Loucy (cell line): ENCODE data around the gene COX7A2L.

Experiments
- H2AFZ ChIP-seq: fragments of 200-600 bp; sonication (generic); 2 replicates; pipeline ENCODE4 v1.6.0; 2016; ENCODE audit warnings: antibody characterized with exemption, mild to moderate bottlenecking, low read length, moderate library complexity
- H3F3A ChIP-seq: fragments of 200-600 bp; 2 replicates; pipeline ENCODE4 v1.6.0; 2016; ENCODE audit warnings: antibody characterized with exemption, low read depth, mild to moderate bottlenecking
- H3K27me3 ChIP-seq: fragments of 200-600 bp; sonication (generic); 2 replicates; pipeline ENCODE4 v1.6.1; 2014; ENCODE audit warnings: low read length, mild to moderate bottlenecking; ENCODE audit not compliant: insufficient read depth, poor library complexity, severe bottlenecking
- H3K36me3 ChIP-seq: fragments of 200-600 bp; sonication (generic); 2 replicates; pipeline ENCODE4 v1.6.1; 2016; ENCODE audit warnings: low read length; ENCODE audit not compliant: insufficient read depth
- H3K4me1 ChIP-seq: fragments of 200-600 bp; sonication (generic); 2 replicates; pipeline ENCODE4 v1.5.1; 2014; ENCODE audit warnings: low read length, mild to moderate bottlenecking; ENCODE audit not compliant: insufficient read depth, poor library complexity, severe bottlenecking
- H3K4me2 ChIP-seq: fragments of 200-600 bp; sonication (generic); 2 replicates; pipeline ENCODE4 v1.6.0; 2014; ENCODE audit warnings: antibody characterized with exemption, low read length, low read depth, mild to moderate bottlenecking; ENCODE audit not compliant: poor library complexity, severe bottlenecking
- H3K4me3 ChIP-seq: fragments of 200-600 bp; sonication (generic); 2 replicates; pipeline ENCODE4 v1.5.1; 2014; ENCODE audit warnings: low read length, mild to moderate bottlenecking, mixed read lengths; ENCODE audit not compliant: poor library complexity, severe bottlenecking
- H3K79me2 ChIP-seq: fragments of 200-600 bp; sonication (generic); 2 replicates; pipeline ENCODE4 v1.6.1; 2014; ENCODE audit warnings: low read length; ENCODE audit not compliant: insufficient read depth
- H3K9ac ChIP-seq: fragments of 200-600 bp; sonication (generic); 2 replicates; pipeline ENCODE4 v1.6.0; 2014; ENCODE audit warnings: mild to moderate bottlenecking, low read depth, low read length, moderate library complexity; ENCODE audit not compliant: poor library complexity, severe bottlenecking
- H3K9me2 ChIP-seq: fragments of 200-600 bp; sonication (generic); replicated peaks from 2 replicates; pipeline ENCODE4 v1.6.1; 2016; ENCODE audit warnings: low read depth, low read length, mixed read lengths
- H3K9me3 ChIP-seq: fragments of 200-600 bp; sonication (generic); 2 replicates; pipeline ENCODE4 v1.6.1; 2014; ENCODE audit warnings: mild to moderate bottlenecking, antibody characterized with exemption, low read length, low read depth; ENCODE audit not compliant: insufficient read depth
- H4K20me1 ChIP-seq: fragments of 200-600 bp; sonication (generic); 2 replicates; pipeline ENCODE4 v1.6.0; 2014; ENCODE audit warnings: antibody characterized with exemption, low read length, mild to moderate bottlenecking; ENCODE audit not compliant: insufficient read depth, poor library complexity, severe bottlenecking
- EZH2phosphoT487 ChIP-seq: fragments of 200-600 bp; IDR thresholded peaks from 2 replicates; pipeline ENCODE4 v1.6.1; 2018; ENCODE audit warnings: antibody characterized with exemption, mild to moderate bottlenecking, moderate library complexity, borderline replicate concordance
- TF ChIP-seq, protein P1 (sequence below): fragments of 200-600 bp; sonication (generic); conservative IDR thresholded peaks from 2 replicates; pipeline ENCODE4 v1.5.1; 2014; ENCODE audit warnings: mild to moderate bottlenecking, antibody characterized with exemption, low read length

Gene COX7A2L

DNA sequence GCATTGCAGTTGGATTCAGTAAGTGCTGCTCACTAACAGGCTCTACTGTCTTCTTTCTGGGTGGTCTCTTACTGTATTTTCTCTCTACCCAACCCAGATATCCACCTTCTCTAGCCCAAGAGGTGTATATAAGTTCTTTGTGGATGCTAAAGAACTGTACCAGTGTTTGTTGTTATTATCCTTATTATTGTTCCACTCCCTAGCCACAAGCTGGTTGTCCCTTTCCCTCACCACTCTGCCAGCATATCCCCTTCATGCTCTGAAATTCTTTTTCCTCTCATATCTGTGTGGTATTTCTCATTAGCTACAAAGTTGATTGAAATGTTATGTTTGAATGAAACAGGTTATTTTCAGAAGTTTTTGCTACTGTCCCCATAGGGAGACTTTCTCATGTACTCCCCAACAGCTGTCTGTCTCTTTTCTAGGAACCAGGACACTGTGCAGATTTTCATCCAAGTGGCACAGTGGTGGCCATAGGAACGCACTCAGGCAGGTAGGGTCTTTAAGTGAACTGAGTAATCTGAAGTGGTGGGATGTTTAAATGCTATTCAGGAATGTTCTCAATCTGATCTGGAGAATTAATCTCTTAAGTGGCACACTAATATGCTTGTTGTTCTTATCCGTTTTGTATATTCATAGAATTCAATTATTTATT, 56.8 kb downstream of the COX7A2L start:
- no peaks in the 10 kb centered on the region for H4K20me1 ChIP-seq
- peaks cover 8% of the 10 kb centered on the region for H3K4me1 ChIP-seq
- peaks cover 26% of the 10 kb centered on the region; the same call in 1 of the 2 replicates for H3K36me3 ChIP-seq
- H3K4me3 ChIP-seq, result no peak overlapping the region
- TF ChIP-seq, protein P1, sequence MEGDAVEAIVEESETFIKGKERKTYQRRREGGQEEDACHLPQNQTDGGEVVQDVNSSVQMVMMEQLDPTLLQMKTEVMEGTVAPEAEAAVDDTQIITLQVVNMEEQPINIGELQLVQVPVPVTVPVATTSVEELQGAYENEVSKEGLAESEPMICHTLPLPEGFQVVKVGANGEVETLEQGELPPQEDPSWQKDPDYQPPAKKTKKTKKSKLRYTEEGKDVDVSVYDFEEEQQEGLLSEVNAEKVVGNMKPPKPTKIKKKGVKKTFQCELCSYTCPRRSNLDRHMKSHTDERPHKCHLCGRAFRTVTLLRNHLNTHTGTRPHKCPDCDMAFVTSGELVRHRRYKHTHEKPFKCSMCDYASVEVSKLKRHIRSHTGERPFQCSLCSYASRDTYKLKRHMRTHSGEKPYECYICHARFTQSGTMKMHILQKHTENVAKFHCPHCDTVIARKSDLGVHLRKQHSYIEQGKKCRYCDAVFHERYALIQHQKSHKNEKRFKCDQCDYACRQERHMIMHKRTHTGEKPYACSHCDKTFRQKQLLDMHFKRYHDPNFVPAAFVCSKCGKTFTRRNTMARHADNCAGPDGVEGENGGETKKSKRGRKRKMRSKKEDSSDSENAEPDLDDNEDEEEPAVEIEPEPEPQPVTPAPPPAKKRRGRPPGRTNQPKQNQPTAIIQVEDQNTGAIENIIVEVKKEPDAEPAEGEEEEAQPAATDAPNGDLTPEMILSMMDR, result no peak
- no peak for TF ChIP-seq EZH2phosphoT487
- no peaks in the 10 kb centered on the region for H3K79me2 ChIP-seq
- no peak overlapping the region for H2AFZ ChIP-seq
- H3K9ac ChIP-seq, result no peak overlapping the region
- no peaks in the 10 kb centered on the region for H3K9me2 ChIP-seq
- no peaks in the 10 kb centered on the region for H3K27me3 ChIP-seq
- no peak overlapping the region for H3K4me2 ChIP-seq
- no peaks in the 10 kb centered on the region for H3F3A ChIP-seq
- H3K9me3 ChIP-seq, result no peaks in the 10 kb centered on the region

DNA sequence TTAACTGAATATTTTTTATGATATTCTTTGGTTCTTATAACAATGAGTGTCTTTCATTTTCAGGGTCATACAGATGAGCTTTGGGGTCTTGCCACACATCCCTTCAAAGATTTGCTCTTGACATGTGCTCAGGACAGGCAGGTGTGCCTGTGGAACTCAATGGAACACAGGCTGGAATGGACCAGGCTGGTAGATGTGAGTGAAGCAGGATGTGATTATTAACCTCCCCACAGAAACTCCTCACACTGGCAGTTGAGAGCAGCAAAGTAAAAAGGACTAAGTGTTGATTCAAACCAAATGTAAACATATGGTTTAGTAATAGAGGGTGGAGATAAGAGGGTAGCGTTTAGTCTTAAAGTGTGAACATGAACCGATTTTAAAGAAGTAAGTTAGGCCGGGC, 57.8 kb downstream of the COX7A2L start:
- H3K4me1 ChIP-seq, result peaks cover 17% of the 10 kb centered on the region
- TF ChIP-seq, protein P1, result no peak
- TF ChIP-seq EZH2phosphoT487, result no peak
- H3F3A ChIP-seq, result no peaks in the 10 kb centered on the region
- no peaks in the 10 kb centered on the region for H3K79me2 ChIP-seq
- no peaks in the 10 kb centered on the region for H3K9me2 ChIP-seq
- H3K4me2 ChIP-seq, result no peak overlapping the region
- H4K20me1 ChIP-seq, result no peaks in the 10 kb centered on the region
- H3K9ac ChIP-seq, result no peak overlapping the region
- H3K4me3 ChIP-seq, result no peak overlapping the region
- no peaks in the 10 kb centered on the region for H3K9me3 ChIP-seq
- H2AFZ ChIP-seq, result no peak overlapping the region
- H3K27me3 ChIP-seq, result no peaks in the 10 kb centered on the region
- H3K36me3 ChIP-seq, result peaks cover 26% of the 10 kb centered on the region; the same call in 1 of the 2 replicates

- H3K27me3 ChIP-seq, result no peaks in the 10 kb centered on the region
- no peak overlapping the region for H3K4me3 ChIP-seq
- no peak overlapping the region for H2AFZ ChIP-seq
- peaks cover 26% of the 10 kb centered on the region; the same call in 1 of the 2 replicates for H3K36me3 ChIP-seq
- no peaks in the 10 kb centered on the region for H3K9me3 ChIP-seq
- no peak overlapping the region for H3K4me2 ChIP-seq
- H3F3A ChIP-seq, result peaks cover 5% of the 10 kb centered on the region; the same call in 1 of the 2 replicates
- H3K4me1 ChIP-seq, result peaks cover 35% of the 10 kb centered on the region
- no peaks in the 10 kb centered on the region for H4K20me1 ChIP-seq
- H3K9me2 ChIP-seq, result no peaks in the 10 kb centered on the region
- no peak overlapping the region for H3K9ac ChIP-seq
- no peak for TF ChIP-seq EZH2phosphoT487
- TF ChIP-seq, protein P1, result no peak
- no peaks in the 10 kb centered on the region for H3K79me2 ChIP-seq
Observed at GRCh38 chr2:42300527-42300926, 60.5 kb downstream of the COX7A2L start.
